ENCODE measurements around the gene CTIF.
"Not testable (repeated sequence)": the region's sequence is repeated elsewhere in the genome, so short reads cannot be mapped to it uniquely, and the experiment has no call there.

Gene CTIF

DNA sequence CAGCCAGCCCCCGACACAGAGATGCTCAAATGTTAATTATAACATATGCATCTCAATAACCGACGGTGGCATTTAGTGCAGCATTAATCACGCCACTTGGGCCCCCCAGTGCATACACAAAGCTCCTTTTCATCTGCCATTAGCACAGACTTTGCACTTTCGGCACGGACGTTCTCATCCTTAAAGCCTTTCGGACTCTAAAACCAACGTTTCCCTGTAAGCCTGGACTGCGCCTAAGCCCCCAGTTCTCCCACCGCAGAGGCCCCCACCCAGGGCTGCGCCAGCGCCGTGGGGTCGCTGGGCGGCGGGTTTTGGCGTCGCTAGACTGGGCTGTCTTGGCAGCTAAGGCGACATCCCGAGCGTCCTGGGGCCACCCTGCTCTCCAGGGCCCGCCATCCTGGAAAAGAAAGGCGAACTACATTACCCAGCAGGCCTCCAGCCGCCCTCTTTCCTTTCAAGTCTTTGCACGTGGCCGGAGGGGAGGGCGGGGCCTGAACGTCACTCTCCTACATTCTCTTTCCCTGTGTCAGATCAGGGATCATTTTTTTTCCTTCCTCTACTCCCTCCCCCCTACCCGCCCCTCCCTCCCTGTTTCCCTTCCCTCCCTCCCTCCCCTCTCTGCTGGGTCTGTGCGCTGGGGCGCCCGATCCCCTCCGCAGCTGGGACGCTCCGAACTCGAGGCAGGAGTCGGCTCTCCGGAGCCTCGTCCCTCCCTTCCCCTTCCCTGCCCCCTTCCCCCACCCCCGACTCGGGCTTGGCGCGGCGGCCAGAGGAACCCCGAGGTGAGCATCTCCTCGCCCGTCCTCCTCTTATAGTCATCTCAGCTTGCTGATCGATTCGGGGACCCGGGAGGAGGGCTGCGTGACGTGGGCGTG lies at the start of gene CTIF:
TSS of gene CTIF (plus strand) at position 501 of the 875 bp plus-strand sequence. CDS start 80,535 bp downstream, outside the sequence.
- no peak for DNase-seq (ENCODE audit: low read depth, low spot score)

DNA sequence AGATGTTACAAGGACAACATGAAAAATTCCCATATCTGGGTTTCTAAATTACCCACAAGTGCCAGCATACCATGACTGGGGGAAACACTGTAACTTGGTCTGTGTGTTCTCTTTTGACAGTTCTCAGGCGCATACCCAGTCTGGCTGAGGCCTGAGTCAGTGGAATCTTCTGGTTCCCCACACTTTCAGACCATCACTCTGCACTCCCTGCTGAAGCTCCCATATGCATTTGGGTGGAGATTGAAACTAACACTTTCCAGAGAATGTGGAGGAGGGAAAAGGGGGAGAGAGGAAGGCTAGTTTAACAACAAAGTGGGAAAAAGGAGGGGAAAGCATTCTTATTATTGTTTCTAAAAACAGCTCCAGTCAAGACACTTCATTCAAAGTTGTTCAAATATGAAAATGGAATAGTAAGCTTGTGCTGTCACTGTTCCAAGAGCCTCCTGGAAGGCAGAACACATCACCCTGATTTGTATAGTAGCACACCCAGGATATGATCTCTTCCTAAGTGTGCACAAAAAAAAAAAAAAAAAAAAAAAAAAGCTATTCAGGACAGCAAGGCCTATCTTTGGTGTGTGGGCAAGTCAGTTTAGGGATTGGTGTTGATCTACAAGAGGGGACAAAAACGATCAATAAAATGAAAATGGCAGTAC lies 48.1 kb upstream of the CTIF start:
- DNase-seq (ENCODE audit: low read depth, low spot score): no peak

DNA sequence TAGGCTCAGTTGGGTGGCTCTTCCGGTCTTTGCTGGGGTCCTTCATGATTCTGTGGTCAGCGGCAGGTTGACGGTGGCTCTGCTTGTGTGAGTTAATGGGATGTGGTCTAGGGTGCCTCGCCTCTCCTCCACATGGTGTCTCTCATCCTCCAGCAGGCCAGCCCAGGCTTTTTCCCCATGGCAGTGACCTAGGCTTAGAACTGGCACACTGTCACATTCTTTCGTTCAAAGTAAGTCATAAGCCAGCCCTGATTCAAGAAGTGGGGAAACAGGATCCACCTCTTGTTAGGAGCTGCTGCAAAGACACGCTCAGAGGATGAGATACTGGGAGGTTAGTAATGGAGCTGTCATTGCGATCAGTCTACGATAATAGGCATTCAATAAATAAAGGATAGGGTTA lies 46.0 kb upstream of the CTIF start:
- DNase-seq (ENCODE audit: low read depth, low spot score): no peak

DNA sequence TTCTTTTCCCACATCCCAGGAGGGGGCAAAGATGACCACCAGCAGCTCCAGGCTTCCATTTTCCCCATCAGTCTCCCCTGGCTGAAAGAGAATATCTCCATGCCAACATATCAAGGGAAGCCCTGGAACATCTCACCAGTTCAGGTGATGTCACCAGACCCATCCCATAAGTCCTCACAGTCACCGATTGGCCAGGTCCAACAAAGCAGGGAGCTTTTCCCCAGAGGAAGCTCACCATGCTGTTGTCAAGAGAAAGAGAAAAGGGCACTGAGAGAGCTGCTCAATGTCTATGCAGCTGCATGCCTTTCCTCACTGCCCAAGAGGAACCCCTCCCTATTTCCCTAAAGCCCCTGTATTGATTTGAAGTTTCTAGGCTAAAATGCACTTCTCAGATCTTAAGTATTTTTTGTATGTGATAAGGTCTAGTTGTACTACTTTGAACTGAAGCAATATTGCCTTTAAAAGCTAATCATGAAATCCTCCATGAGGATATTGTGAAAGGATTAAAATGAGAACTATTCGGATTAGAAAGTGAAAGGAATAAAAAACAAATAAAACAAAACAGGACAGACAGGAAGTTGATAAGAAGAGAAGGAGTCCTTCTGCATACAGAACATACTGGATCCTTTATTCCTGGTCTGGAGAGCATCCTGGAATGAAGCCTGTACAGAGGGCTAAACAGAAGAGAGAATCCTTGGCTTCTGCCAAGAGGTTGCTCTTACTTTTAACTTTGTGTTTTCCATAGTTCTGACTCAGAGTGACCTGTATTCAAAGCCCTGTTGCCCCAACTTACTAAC lies 45.2 kb upstream of the CTIF start:
- no peak for DNase-seq (ENCODE audit: low read depth, low spot score)

DNA sequence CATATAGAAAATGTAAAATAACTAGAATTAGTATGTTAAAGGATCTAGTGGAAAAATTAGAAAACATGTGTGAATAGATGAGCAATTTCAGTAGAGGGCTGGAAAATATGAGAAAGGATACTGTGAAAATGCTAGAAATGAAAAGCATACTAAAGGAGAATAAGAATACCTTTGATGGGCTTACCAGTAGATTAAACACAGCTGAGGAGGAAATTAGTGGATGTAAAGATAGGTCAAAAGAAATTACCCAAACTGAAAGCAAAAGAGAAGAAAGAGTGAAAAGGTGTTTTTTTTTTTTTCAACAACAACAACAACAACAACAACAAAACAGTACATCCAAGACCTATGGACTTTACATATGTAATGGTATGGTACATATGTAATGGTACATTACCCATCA lies 41.0 kb upstream of the CTIF start:
- DNase-seq (ENCODE audit: low read depth, low spot score): no peak

DNA sequence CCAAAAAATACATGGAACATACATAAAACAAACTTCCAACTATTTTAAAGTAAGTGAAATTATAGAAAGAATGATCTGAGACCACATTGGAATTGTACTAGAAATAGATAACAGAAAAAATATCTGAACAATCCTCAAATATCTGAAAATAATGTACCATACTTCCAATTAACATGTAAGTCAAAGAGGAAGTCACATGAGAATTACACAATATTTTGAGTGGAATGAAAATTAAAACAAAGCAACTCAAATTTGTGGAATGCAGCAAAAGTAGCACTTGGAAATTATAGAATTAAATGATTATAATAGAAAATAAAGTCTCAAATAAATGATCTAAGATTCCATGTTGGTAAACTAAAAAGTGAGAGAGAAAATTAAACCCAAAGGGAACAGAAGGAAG lies 38.3 kb upstream of the CTIF start:
- DNase-seq (ENCODE audit: low read depth, low spot score): no peak

DNA sequence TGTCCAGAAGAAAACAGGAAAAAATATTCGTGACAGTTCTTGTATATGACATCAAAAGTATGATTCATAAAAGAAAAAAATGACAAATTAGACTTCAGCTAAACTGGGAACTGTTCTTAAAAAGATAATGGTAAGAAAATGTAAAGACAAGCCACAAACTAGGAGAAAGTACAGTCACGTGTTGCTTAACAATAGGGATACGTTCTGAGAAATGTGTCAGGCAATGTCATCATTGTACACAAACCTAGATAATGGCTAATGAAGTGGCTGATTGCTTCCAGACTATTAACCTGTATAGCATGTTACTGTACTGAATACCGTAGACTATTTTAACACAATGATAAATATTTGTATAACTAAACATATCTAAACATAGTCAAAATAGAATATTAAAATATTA lies 35.9 kb upstream of the CTIF start:
- no peak for DNase-seq (ENCODE audit: low read depth, low spot score)

DNA sequence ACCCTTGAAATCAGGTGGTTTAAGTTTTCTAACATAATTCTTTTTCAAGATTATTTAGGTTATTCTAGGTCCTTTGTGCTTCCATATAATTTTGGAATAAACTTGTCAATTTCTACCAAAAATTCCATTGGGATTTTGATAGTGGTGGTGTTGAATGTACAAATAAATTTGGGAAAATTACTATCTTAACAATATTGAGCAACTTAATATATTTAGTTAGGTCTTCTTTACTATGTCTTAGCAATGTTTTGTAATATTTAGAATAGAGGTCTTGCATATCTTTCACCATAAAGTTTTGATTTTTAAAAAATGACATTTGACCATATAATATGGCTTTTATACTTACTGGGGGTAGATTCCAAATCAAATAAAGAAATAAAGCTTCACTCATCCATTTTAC lies 34.0 kb upstream of the CTIF start:
- no peak for DNase-seq (ENCODE audit: low read depth, low spot score)

DNA sequence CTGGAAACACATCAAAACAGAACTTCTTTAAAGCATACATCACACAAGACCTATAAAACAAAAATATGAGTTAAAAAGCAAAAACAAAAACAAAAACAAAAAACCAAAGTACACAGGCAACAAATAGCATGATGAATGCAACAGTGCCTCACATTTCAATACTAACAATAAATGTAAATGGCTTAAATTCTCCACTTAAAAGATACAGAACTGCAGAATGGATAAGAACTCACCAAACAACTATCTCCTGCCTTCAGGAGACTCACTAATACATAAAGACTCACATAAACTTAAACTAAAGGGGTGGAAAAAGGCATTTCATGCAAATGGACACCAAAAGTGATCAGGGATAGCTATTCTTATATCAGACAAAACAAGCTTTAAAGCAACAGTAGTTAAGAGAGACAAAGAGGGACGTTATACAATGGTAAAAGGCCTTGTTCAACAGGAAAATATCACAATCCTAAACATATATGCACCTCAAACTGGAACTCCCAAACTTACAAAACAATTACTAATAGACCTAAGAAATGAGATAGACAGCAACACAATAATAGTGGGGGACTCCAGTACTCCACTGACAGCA lies 31.8 kb upstream of the CTIF start:
- not testable (repeated sequence) for DNase-seq (ENCODE audit: low read depth, low spot score)

DNA sequence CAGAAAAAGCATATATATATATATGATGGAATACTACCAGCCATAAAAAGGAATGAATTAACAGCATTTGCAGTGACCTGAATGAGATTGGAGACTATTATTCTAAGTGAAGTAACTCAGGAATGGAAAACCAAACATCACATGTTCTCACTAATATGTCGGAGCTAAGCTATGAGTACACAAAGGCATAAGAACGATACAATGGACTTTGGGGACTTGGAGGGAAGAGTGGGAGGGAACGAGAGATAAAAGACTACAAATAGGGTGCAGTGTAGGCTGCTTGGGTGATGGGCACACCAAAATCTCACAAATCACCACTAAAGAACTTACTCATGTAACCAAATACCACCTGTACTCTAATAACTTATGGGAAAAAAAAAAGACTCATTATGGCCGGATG lies 26.3 kb upstream of the CTIF start:
- DNase-seq (ENCODE audit: low read depth, low spot score): not testable (repeated sequence)

DNA sequence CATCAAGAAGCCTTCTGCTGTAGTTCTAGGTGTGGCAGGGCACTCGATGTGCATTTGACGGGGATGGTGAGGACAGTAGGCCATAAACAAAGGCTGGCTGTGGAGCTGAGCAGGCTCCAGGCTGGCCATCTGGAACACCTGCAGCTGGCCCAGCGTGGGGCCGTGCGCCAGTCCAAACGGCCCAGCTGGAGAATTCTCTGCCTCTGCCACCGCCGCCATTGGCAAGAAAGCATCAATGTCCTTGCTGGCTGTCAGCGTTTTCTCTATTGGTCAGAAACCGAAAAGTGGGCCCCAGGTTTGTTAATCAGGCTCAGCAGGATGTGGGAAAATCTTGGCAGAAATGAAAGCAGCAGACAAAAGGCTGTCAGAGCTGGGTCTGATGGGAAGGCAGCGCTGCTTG lies 24.0 kb upstream of the CTIF start:
- DNase-seq (ENCODE audit: low read depth, low spot score): no peak

DNA sequence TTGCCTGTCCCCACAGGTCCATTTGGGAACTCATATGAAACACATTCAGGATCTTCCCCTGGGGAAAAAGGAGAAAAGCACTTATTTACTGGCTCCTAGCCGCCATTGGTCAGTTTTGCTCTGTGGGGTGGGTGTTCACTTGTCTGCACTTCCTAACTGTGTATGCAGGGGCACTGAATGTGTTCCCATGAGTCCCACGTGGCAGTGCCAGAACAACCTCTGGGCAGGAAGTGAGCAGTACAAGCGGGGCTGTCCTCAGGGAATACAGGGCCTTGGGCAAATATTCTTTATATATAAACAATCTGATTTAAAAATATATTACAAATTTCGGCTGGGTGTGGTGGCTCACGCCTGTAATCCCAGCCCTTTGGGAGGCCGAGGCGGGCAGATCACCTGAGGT lies 21.8 kb upstream of the CTIF start:
- no peak for DNase-seq (ENCODE audit: low read depth, low spot score)

DNA sequence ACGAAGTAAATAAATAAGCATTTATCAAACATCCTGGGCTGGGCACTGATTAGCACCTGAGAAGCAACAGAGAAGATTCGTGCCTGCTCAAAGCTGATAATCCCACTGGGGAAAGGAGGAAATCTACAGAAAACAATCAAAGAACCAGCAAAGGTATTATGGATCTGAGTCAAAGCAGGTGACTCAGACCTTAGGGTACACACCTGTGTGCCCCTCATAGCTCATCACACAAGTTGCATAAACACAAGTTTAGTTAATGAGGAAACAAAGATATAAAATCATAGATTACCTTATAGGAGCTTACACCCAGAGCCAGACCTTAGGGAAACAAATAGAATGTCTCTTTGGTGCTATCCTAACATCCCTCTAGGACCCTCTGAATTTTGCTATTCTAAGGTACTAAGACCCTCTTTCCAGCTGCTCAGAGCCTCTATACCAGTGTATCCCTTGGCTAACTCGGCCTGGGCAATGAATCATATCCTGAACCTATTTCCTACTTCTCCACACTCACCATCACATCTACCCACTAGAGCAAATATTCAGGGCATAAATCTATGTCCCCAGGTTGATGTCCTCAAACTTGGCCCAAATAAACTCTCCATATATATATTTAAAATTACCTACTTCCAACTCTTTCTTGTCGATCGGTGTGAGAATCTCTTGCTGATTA lies 19.3 kb upstream of the CTIF start:
- DNase-seq (ENCODE audit: low read depth, low spot score): no peak

DNA sequence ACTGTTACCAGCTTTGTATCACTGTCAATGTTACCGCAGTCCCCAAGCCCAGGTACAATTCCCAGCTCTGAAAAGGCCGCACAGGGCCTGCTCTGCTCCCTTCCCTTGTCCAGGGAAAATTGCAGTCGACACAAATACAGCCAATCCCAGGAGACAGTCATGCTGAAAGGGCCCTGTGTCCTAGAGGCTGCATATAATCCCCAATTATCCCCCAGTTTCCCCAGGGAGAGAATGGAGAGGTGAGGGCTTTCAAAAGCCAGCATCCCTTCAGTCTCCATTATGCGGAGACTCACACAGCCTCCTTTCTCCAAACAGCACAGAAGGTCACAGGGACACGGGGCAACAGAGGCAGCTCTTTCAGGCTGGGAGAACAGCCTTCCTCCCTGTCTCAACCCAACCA lies 17.1 kb upstream of the CTIF start:
- DNase-seq (ENCODE audit: low read depth, low spot score): no peak

DNA sequence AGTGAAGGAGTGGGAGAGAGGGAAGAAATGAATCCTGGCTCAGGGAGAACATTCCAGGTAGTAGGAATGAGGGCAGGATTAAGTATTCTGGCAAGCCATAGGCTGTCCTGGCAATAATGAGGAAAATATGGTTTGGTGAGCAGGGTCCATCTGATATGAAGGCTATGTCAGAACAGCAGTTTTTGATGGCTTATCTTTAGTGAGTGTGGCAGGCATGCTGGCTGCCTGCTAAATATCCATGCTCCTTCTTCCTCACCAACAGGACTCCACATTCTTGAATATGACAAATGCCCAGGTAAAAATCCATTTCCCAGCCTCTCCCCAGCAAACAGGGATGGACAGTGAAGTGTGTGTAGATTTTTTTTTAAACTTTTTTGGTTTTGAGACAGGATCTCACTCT lies 13.2 kb upstream of the CTIF start:
- no peak for DNase-seq (ENCODE audit: low read depth, low spot score)

DNA sequence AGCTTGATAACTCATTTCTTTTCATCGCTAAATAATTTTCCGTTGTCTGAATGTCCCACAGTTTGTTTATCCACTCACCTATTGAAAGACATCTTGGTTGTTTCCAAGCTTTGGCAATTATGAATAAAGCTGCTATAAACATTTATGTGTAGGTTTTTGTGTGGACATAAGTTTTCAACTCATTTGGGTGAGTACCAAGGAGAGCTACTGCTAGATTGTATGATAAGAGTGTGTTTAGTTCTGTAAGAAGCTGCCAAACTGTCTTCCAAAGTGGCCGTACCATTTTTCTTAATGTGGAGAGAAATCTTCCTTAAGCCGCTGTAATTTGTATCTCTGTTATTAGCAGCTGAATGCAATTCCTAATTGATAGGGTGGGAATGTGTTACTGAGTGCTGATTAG lies 11.4 kb upstream of the CTIF start:
- no peak for DNase-seq (ENCODE audit: low read depth, low spot score)

DNA sequence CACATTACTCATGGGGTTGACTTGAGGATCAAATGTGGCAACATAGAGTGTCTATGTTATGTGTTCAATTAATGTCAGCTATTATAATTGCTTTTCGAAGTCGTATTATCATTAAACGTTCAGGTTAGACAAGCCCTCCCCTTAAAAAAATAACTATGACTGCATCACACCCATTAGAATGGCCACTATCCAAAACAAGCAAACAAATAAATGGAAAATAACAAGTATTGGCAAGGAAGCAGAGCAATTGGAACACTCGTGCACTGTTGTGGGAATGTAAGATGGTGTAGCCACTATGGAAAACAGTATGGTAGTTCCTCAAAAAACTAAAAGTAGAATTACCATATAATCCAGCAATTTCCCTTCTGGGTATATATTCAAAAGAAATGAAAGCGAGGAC lies 10.0 kb upstream of the CTIF start:
- DNase-seq (ENCODE audit: low read depth, low spot score): no peak

DNA sequence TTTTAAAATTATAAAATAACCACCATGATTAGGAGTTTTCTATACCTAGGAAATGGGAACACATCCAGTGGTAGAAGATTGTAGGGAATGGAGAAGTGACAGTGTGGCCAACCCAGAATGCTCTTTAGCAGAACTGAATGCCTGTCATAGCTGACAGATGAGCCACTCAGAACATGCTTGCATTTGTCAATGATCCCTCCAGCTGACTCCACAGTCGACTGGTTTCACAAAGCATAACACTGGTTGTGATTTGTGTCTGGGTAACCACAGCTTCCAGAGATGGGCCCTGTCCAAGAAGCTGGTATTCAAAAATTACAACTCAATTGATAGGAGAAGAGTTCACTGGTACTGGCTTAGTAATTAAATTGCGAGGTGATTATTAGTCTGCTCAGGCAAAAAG lies 9.0 kb upstream of the CTIF start:
- DNase-seq (ENCODE audit: low read depth, low spot score): no peak

DNA sequence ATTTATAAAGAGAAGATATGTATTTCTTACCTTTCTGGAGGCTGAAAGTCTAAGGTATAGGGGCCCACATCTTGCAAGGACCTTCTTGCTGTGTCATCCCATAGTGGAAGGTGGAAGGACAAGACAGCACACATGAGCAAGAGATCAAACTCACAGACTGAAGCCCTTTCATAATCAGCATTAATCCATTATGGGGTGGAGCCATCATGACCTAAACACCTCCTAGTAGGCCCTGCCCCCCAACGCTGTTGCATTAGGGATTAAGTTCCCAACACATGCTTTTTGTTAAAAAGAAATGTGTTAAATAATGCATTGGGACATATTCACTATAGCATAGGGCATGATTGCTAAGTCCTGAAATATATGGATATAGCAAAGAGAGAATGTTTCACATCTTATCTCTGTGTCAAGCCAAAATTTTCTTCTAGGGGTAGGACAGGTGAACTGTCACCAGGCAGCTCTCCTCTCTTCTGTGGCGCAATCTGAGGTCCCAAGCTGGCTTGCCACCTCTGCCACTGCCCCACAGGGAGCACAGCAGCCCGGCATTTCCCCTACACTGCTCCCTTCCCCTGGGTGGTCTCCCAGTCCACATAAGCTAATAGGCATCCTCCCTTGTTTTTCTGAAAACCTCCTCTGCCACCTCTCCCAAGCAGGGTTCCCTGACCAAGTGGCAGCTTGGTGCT lies 8.3 kb upstream of the CTIF start:
- DNase-seq (ENCODE audit: low read depth, low spot score): no peak

DNA sequence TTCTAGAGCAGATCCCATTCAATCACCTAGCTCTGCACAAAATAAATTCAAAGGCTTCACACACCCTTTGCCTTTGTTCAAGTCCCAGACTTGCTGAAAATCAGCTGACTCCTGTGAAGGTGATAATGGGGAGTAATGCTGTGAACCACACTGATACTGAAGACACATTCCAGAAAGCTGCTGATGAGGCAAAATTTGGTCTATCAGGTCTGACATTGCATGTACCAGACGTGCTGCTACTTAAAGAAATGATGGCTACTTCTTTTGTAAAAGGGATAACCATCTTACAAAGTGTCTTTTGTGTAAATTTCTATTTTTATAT lies 7.8 kb upstream of the CTIF start:
- DNase-seq (ENCODE audit: low read depth, low spot score): no peak

DNA sequence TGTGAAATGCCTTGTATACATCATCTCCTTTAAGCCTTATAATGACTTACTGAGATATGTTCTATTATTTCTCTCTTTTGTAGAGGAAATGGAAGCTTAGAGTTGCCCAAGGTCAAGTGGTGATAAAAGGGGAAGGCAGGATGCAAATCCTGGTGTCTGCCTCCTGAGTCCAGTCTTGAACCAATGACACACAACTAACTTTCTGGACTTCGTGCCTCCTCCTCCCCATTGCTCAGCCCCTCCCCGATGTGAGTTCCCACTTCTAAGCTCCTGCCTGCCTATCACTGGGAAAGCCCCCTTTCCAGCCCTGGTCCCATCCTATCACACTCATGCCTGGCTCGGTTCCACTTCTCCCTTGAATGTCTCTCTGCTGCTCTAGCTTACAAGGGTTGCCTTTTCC lies 6.9 kb upstream of the CTIF start:
- DNase-seq (ENCODE audit: low read depth, low spot score): no peak

Measured in activated naive CD8-positive, alpha-beta T cell treated with anti-CD3 and anti-CD28 coated beads, Interleukin-2, amount 50 U/mL, for 16 hours (primary cell).